Ovary (tissue), 3 donors: ENCODE results near the gene CLIC1.

Experiments used
- EP300 ChIP-seq: sonication (generic); formaldehyde crosslinking; IDR thresholded peaks from one replicate; pipeline ENCODE4 v1.6.1; 2017; ENCODE audit warnings: antibody characterized with exemption
- POLR2A ChIP-seq: fragments of 450-650 bp; IDR thresholded peaks from one replicate; pipeline ENCODE4 v1.6.1; 2017; ENCODE audit warnings: antibody characterized with exemption, mild to moderate bottlenecking, moderate library complexity
- TF ChIP-seq, protein P1 (sequence below), 3 donors: fragments of 450-650 bp in 2 of 3; fragments of 200-600 bp in 1 of 3; IDR thresholded peaks; one replicate each; pipeline versions ENCODE4 v1.5.1 to v1.8.0; 2016 to 2022; ENCODE audit warnings: antibody characterized with exemption in 3 of 3, mild to moderate bottlenecking in 1 of 3
- donor health status: DM: no; HTN: no; CAD: no.

DNA sequence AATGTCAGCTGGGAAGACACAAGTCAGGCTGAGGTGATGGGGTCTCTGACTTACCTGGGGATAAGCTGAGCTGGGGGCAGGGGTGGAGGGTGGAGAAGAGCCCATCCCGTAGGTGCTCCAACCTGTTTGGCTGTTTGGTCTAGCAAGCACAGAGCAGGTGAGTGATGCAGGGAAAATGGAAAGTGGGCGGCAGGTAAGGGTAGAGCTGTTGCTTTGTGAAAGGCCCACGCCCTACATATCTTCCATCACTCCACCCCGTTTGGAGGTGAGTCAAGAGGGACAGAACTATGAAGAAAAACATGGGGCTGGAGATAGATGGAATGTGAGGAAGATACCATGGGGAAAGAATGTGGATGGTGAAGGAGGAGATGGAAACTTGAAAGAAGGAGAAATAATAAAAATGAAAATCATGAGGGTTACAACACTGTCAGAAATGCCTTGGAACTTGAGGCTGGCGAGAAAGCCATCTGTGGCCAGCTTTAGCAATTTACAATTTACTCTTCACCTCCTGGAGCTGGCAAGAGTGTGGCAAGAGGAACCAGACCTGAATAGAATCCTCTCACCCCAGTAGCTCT lies 16.0 kb downstream of the CLIC1 start:
- TF ChIP-seq, protein P1, sequence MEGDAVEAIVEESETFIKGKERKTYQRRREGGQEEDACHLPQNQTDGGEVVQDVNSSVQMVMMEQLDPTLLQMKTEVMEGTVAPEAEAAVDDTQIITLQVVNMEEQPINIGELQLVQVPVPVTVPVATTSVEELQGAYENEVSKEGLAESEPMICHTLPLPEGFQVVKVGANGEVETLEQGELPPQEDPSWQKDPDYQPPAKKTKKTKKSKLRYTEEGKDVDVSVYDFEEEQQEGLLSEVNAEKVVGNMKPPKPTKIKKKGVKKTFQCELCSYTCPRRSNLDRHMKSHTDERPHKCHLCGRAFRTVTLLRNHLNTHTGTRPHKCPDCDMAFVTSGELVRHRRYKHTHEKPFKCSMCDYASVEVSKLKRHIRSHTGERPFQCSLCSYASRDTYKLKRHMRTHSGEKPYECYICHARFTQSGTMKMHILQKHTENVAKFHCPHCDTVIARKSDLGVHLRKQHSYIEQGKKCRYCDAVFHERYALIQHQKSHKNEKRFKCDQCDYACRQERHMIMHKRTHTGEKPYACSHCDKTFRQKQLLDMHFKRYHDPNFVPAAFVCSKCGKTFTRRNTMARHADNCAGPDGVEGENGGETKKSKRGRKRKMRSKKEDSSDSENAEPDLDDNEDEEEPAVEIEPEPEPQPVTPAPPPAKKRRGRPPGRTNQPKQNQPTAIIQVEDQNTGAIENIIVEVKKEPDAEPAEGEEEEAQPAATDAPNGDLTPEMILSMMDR (IDR thresholded peaks at IDR 0.05): no peak
- TF ChIP-seq POLR2A (no peak), EP300 (no peak)
